Ascending aorta (tissue), 2 donors: ENCODE results near the gene UNC5A. TPM values are rescaled to one million over a fixed set of nuclear protein-coding genes. Genes with fewer than 3 reads are reported as not detected.

Experiments
- DNase-seq, 2 donors: peaks; one replicate each; pipeline ENCODE4 v3.0.0-alpha.2; 2019; ENCODE audit warnings: low spot score in 2 of 2
- H3K27ac ChIP-seq, 2 donors: fragments of 200-600 bp; sonication (generic); one replicate each; pipeline ENCODE4 v1.5.1; 2016 to 2017; ENCODE audit warnings: mild to moderate bottlenecking in 1 of 2
- H3K27me3 ChIP-seq: fragments of 200-600 bp; sonication (generic); one replicate; pipeline ENCODE4 v1.5.1; 2017
- H3K36me3 ChIP-seq, 2 donors: fragments of 200-600 bp; sonication (generic); one replicate each; pipeline ENCODE4 v1.5.1; 2016
- H3K4me1 ChIP-seq, 2 donors: fragments of 200-600 bp; sonication (generic); one replicate each; pipeline ENCODE4 v1.5.1; 2016 to 2017; ENCODE audit warnings: mild to moderate bottlenecking in 1 of 2
- H3K4me3 ChIP-seq, 2 donors: fragments of 200-600 bp; sonication (generic); one replicate each; pipeline ENCODE4 v1.5.1; 2016 to 2017; ENCODE audit warnings: mild to moderate bottlenecking in 1 of 2
- H3K9me3 ChIP-seq, 2 donors: fragments of 200-600 bp; sonication (generic); one replicate each; pipeline ENCODE4 v1.5.1; 2016
- intact Hi-C: fragments of 100-400 bp; cut with DNase I; formaldehyde crosslinking; loops from one replicate; pipeline ENCODE4 v1.15.1; 2023
- total RNA-seq: library from RNA; depleted of rRNA; stranded (reverse); fragments of >200 nt; gene quantifications from one replicate; pipeline ENCODE4 v1.1.0, GENCODE V29; 2016
- TF ChIP-seq, protein P1 (sequence below), 3 experiments: fragments of 200-600 bp in 2 of 3; fragments of 450-650 bp in 1 of 3; sonication (generic) in 2 of 3; IDR thresholded peaks; one replicate each; pipeline ENCODE4 v1.5.1; 2016 to 2019; ENCODE audit warnings: antibody characterized with exemption in 3 of 3, mild to moderate bottlenecking in 1 of 3, moderate library complexity in 1 of 3

UNC5A gene
- total RNA-seq, 1 donor from 2014 or later: not detected

GRCh38 chr5:176798949-176799348 is 11.4 kb upstream of the UNC5A start:
- H3K27ac ChIP-seq: no peak overlapping the region
- DNase-seq: no peak
- intact Hi-C loops: no loop called here
- TF ChIP-seq, protein P1, sequence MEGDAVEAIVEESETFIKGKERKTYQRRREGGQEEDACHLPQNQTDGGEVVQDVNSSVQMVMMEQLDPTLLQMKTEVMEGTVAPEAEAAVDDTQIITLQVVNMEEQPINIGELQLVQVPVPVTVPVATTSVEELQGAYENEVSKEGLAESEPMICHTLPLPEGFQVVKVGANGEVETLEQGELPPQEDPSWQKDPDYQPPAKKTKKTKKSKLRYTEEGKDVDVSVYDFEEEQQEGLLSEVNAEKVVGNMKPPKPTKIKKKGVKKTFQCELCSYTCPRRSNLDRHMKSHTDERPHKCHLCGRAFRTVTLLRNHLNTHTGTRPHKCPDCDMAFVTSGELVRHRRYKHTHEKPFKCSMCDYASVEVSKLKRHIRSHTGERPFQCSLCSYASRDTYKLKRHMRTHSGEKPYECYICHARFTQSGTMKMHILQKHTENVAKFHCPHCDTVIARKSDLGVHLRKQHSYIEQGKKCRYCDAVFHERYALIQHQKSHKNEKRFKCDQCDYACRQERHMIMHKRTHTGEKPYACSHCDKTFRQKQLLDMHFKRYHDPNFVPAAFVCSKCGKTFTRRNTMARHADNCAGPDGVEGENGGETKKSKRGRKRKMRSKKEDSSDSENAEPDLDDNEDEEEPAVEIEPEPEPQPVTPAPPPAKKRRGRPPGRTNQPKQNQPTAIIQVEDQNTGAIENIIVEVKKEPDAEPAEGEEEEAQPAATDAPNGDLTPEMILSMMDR (IDR thresholded peaks at IDR 0.05): no peak
- H3K36me3 ChIP-seq: no peaks in the 10 kb centered on the region
- H3K9me3 ChIP-seq: no peaks in the 10 kb centered on the region
- no peak overlapping the region for H3K4me3 ChIP-seq
- H3K4me1 ChIP-seq: no peaks in the 10 kb centered on the region
- no peaks in the 10 kb centered on the region for H3K27me3 ChIP-seq

GRCh38 chr5:176799488-176799887 is 10.9 kb upstream of the UNC5A start:
- intact Hi-C loops: no loop called here
- TF ChIP-seq, protein P1 (IDR thresholded peaks at IDR 0.05): no peak
- no peaks in the 10 kb centered on the region for H3K4me1 ChIP-seq
- H3K27me3 ChIP-seq: no peaks in the 10 kb centered on the region
- DNase-seq: no peak
- no peak overlapping the region for H3K27ac ChIP-seq
- no peaks in the 10 kb centered on the region for H3K36me3 ChIP-seq
- H3K9me3 ChIP-seq: no peaks in the 10 kb centered on the region
- H3K4me3 ChIP-seq: no peak overlapping the region

DNA sequence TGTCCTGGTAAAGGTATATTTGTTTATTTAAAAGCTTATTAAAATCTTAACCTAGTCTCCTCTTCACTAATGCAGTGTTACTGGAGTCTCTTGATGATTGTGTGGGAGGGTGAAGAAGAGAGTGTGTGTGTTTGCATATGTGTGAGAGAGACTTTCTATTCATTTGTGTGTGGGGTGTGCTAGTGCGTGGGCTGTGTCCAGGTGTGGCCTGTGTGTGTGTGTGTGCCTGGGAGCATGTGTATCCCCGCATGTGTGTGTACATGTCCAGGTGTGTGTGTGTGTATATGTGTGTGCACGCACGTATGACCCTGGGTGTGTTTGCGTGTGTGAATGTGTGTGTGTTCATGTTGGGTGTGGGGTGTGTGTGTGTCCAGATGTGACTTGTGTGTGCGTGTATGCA is 10.3 kb upstream of the UNC5A start:
- Histone ChIP-seq H3K36me3 (no peaks in the 10 kb centered on the region), H3K4me3 (no peak overlapping the region), H3K9me3 (no peaks in the 10 kb centered on the region), H3K27me3 (no peaks in the 10 kb centered on the region), H3K4me1 (no peaks in the 10 kb centered on the region), H3K27ac (no peak overlapping the region)
- no peak for DNase-seq
- TF ChIP-seq, protein P1 (IDR thresholded peaks at IDR 0.05): no peak
- intact Hi-C loops: no loop called here

DNA sequence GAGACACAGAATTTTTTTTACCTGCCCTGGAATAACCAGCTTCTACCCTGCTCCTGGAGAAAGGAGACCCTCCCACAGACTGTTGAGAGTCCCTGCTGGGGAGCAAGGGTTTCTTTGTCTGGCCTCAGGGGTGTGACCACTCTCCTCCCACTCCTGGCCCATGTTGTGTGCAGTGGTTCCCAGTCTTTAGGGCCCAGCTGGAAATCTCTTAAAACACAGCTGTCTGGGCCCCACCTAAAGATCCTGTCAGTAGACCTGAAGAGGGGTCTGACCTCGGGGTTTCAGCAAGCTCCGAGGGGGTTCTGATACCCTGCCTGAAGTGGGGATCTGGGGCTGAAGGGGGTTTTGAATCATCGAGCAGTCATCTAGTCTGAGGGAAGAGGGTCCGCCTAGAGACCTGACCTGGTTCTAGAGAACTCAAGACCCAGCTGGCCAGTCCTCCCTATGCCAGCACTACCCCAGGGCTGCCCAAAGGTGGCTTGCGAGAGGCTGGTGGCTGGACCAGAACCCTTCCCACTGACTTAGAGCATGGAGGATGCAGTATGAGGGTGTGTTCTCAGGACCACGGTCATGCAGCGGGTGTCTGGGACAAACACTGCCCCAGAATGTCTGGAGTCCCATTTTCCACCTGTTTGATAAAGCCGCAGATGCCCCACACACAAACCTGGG is 8.1 kb upstream of the UNC5A start:
- no peaks in the 10 kb centered on the region for H3K36me3 ChIP-seq
- intact Hi-C loops: no loop called here
- H3K27ac ChIP-seq: no peak overlapping the region
- H3K4me3 ChIP-seq: no peak overlapping the region
- DNase-seq: no peak
- H3K4me1 ChIP-seq: no peaks in the 10 kb centered on the region
- no peaks in the 10 kb centered on the region for H3K27me3 ChIP-seq
- no peaks in the 10 kb centered on the region for H3K9me3 ChIP-seq
- TF ChIP-seq, protein P1 (IDR thresholded peaks at IDR 0.05): no peak

DNA sequence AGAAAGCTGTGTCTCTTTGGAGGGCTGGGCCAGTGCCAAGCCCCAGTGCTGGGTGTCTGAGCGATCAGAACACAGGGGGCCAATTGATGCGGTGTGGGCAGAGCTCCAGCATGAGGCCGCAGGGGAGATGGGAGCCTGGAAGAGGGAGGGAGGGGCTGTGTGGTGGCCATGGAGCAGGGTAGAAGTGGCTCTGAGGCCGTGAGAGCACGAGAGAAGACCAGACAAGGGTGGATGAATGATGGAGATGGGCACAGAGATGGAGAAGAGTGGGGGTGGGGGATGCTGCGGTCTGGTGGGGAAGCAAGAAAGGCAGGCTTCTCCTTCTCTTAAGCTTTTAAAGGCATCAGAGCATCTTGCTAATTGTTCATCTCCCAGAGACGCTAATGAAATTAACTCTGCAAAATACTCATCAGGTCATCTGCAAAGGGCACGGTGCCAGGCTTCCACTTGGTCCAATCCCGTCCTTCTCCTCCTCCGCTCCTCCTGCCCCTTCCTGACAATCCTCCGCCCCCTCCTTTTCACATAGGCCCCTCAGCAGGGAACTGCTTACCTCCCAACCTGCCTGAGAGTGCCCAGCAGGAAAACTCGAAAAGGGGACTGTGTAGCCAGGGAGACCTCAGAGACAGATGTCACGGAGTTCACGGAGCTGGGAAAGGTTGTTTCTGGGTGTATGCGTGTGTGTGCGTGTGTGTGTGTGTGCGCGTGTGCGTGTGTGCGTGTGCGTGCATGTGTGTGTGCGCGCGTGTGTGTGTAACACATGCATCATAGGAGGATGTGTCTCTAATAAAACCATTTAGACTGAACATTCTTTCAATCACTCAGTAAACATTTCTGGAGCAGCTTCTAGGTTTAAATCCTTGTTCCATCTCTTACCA is 7.1 kb upstream of the UNC5A start:
- H3K27me3 ChIP-seq: no peaks in the 10 kb centered on the region
- H3K9me3 ChIP-seq: no peaks in the 10 kb centered on the region
- no peak overlapping the region for H3K27ac ChIP-seq
- no peak for DNase-seq
- no peak overlapping the region for H3K4me3 ChIP-seq
- H3K4me1 ChIP-seq: no peaks in the 10 kb centered on the region
- intact Hi-C loops: no loop called here
- TF ChIP-seq, protein P1 (IDR thresholded peaks at IDR 0.05): no peak
- no peaks in the 10 kb centered on the region for H3K36me3 ChIP-seq
